K562 (cell line): Measurements from ENCODE around the gene TNFSF9. TPM values are rescaled to one million over a fixed set of nuclear protein-coding genes. Genes with fewer than 3 reads are reported as not detected.

ENCODE experiments used
- ATF1 ChIP-seq, 2 experiments: fragments of 450-650 bp in 1 of 2; IDR thresholded peaks; 2 replicates each; pipeline ENCODE4 v1.6.1; 2016; ENCODE audit warnings: missing compliant biosample characterization in 1 of 2, missing genetic modification characterization in 1 of 2
- CBX2 ChIP-seq: fragments of 200-600 bp; sonication (generic); IDR thresholded peaks from one replicate; pipeline ENCODE4 v1.6.1; 2012; ENCODE audit warnings: mild to moderate bottlenecking, low read length, inconsistent platforms; ENCODE audit not compliant: insufficient read depth, poor library complexity, severe bottlenecking
- CREB3L1 ChIP-seq: fragments of 450-650 bp; IDR thresholded peaks from 2 replicates; pipeline ENCODE4 v1.6.1; 2014; ENCODE audit warnings: low read depth, mild to moderate bottlenecking, moderate library complexity, borderline replicate concordance
- DDX20 ChIP-seq: fragments of 450-650 bp; IDR thresholded peaks from 2 replicates; pipeline ENCODE4 v1.6.1; 2016; ENCODE audit warnings: missing genetic modification characterization, low read depth, mild to moderate bottlenecking, missing compliant biosample characterization, moderate library complexity
- ELK3 ChIP-seq: fragments of 450-650 bp; formaldehyde crosslinking; IDR thresholded peaks from 2 replicates; pipeline ENCODE4 v1.4.0; 2020; ENCODE audit warnings: mild to moderate bottlenecking
- ETV1 ChIP-seq: fragments of 450-650 bp; conservative IDR thresholded peaks from 2 replicates; pipeline ENCODE4 v1.6.1; 2016; ENCODE audit warnings: missing genetic modification characterization, control low read depth, low read depth, missing compliant biosample characterization
- GATA2 ChIP-seq: sonication (generic); formaldehyde crosslinking; IDR thresholded peaks from 2 replicates; pipeline ENCODE4 v1.4.0; 2020; ENCODE audit warnings: mild to moderate bottlenecking, missing genetic modification reagents
- MTA1 ChIP-seq: fragments of 450-650 bp; IDR thresholded peaks from 2 replicates; pipeline ENCODE4 v1.6.1; 2017; ENCODE audit warnings: borderline replicate concordance
- SMARCE1 ChIP-seq: fragments of 450-650 bp; IDR thresholded peaks from 2 replicates; pipeline ENCODE4 v1.7.1; 2016; ENCODE audit warnings: mild to moderate bottlenecking
- SP2 ChIP-seq: IDR thresholded peaks from 2 replicates; pipeline ENCODE4 v1.6.1; 2011; ENCODE audit warnings: mild to moderate bottlenecking, low read depth, low read length, moderate library complexity; ENCODE audit not compliant: poor library complexity, severe bottlenecking; ENCODE audit errors: extremely low read depth
- STAT6 ChIP-seq: sonication (generic); formaldehyde crosslinking; IDR thresholded peaks from 2 replicates; pipeline ENCODE4 v1.8.1; 2023; ENCODE audit warnings: mild to moderate bottlenecking, missing genetic modification reagents
- SUPT5H ChIP-seq: fragments of 450-650 bp; IDR thresholded peaks from 2 replicates; pipeline ENCODE4 v1.6.1; 2016
- TEAD2 ChIP-seq: fragments of 450-650 bp; IDR thresholded peaks from 2 replicates; pipeline ENCODE4 v1.6.1; 2016; ENCODE audit warnings: missing genetic modification characterization, control low read depth, missing compliant biosample characterization
- TRIM24 ChIP-seq, 2 experiments: fragments of 450-650 bp; IDR thresholded peaks; 2 replicates each; pipeline ENCODE4 v1.6.1; 2016
- ZBTB7A ChIP-seq: IDR thresholded peaks from 2 replicates; pipeline ENCODE4 v1.6.1; 2011; ENCODE audit warnings: low read depth, mild to moderate bottlenecking, low read length, moderate library complexity, borderline replicate concordance; ENCODE audit not compliant: control insufficient read depth
- ZNF592 ChIP-seq: fragments of 450-650 bp; IDR thresholded peaks from 2 replicates; pipeline ENCODE4 v1.6.1; 2017; ENCODE audit warnings: antibody characterized with exemption, mild to moderate bottlenecking
- ZNF75A ChIP-seq: fragments of 450-650 bp; formaldehyde crosslinking; IDR thresholded peaks from 2 replicates; pipeline ENCODE4 v1.4.0; 2020; ENCODE audit warnings: mild to moderate bottlenecking
- ZNF79 ChIP-seq: fragments of 250-450 bp; sonication (Bioruptor Pico); IDR thresholded peaks from 2 replicates; pipeline ENCODE4 v1.4.0; 2020; ENCODE audit warnings: low read depth, mild to moderate bottlenecking, moderate library complexity
- ZZZ3 ChIP-seq: fragments of 450-650 bp; IDR thresholded peaks from 2 replicates; pipeline ENCODE4 v1.6.1; 2016; ENCODE audit warnings: antibody characterized with exemption, mild to moderate bottlenecking, moderate library complexity
- polyA plus RNA-seq, 8 experiments: library from polyadenylated mRNA; depleted of rRNA in 4 of 8; stranded (reverse) in 5 of 8; unstranded in 3 of 8; fragments of >200 nt; fragmentation: Nextera tagmentation in 2 of 8; fragmentation: Illumina TruSeq in 1 of 8; extraction: Ambion mirVana in 2 of 8; extraction: Trizol in 1 of 8; gene quantifications; 2 replicates each; pipeline versions ENCODE4 v1.2.1 to v1.2.3, GENCODE V29; 2011 to 2014; ENCODE audit warnings: inconsistent platforms in 1 of 8, missing spikeins in 1 of 8
- total RNA-seq, 7 experiments: library from RNA; depleted of rRNA in 6 of 7; stranded (reverse); fragments of >200 nt in 6 of 7; fragmentation: Illumina TruSeq in 2 of 7; extraction: Trizol in 2 of 7; gene quantifications; 2 replicates each; pipeline versions ENCODE4 v1.2.1 to v1.2.3, GENCODE V29; 2011 to 2021; ENCODE audit warnings: low replicate concordance in 1 of 7

The TNFSF9 gene
- total and polyA plus RNA-seq, 9 of the 15 experiments (the other 6 are each of a cell fraction or from before 2014, with no cell fraction given) = 1.4 to 17.9 (median 6.5) TPM

GRCh38 chr19:6516018-6516658 is 14.7 kb upstream of the TNFSF9 start (continued):
- no peak for TF ChIP-seq CREB3L1
- no peak for TF ChIP-seq STAT6 (CRISPR knock-in tag)
- TF ChIP-seq ZZZ3 = no peak
- no peak for TF ChIP-seq ZNF75A
- TF ChIP-seq ZNF79 (CRISPR knock-in tag) = no peak
- no peak for TF ChIP-seq GATA2 (CRISPR knock-in tag)
- no peak for TF ChIP-seq TEAD2
- TF ChIP-seq TRIM24 (IDR thresholded peaks at IDR 0.05) = no peak
- TF ChIP-seq DDX20 = no peak
- no peak for TF ChIP-seq ZNF592
- peak; percentile 67; the same call in 1 of the 2 replicates for TF ChIP-seq MTA1
- no peak for TF ChIP-seq ETV1 (tag)
- no peak for TF ChIP-seq ELK3 (CRISPR knock-in tag)
- 0 out of 2 replicates have a peak, but pooled peaks have one; percentile 33 for TF ChIP-seq SMARCE1
- TF ChIP-seq CBX2 = no peak
- TF ChIP-seq SUPT5H = peak; percentile 54; the same call in 1 of the 2 replicates
- no peak for TF ChIP-seq ATF1 (CRISPR knock-in tag; IDR thresholded peaks at IDR 0.05)
- TF ChIP-seq ATF1 (tag; IDR thresholded peaks at IDR 0.05) = 0 out of 2 replicates have a peak, but pooled peaks have one; percentile 15
- peak; percentile 5 for TF ChIP-seq SP2
- 0 out of 2 replicates have a peak, but pooled peaks have one; percentile 43 for TF ChIP-seq ZBTB7A
